IMR-90 (cell line): ENCODE measurements around the gene RAVER1.

Source experiments
- BHLHE40 ChIP-seq: fragments of 150-350 bp; IDR thresholded peaks from 2 replicates; pipeline ENCODE4 v1.6.1; 2016; ENCODE audit warnings: mild to moderate bottlenecking, low read depth, low read length
- CHD1 ChIP-seq: IDR thresholded peaks from 2 replicates; pipeline ENCODE4 v1.6.1; 2012; ENCODE audit warnings: low read depth, low read length, improper control_type of control experiment
- ELK1 ChIP-seq: fragments of 150-350 bp; IDR thresholded peaks from 2 replicates; pipeline ENCODE4 v1.6.1; 2016; ENCODE audit warnings: low read depth, mild to moderate bottlenecking, low read length, moderate library complexity, borderline replicate concordance
- FOS ChIP-seq: fragments of 150-350 bp; IDR thresholded peaks from 2 replicates; pipeline ENCODE4 v1.6.1; 2016; ENCODE audit warnings: low read depth, low read length
- MAZ ChIP-seq: IDR thresholded peaks from 2 replicates; pipeline ENCODE4 v1.6.1; 2012; ENCODE audit warnings: low read depth, mild to moderate bottlenecking, low read length, improper control_type of control experiment, moderate library complexity, borderline replicate concordance
- MXI1 ChIP-seq: IDR thresholded peaks from 2 replicates; pipeline ENCODE4 v1.6.1; 2012; ENCODE audit warnings: low read depth, mild to moderate bottlenecking, low read length, moderate library complexity, borderline replicate concordance
- NFE2L2 ChIP-seq: fragments of 150-350 bp; IDR thresholded peaks from 2 replicates; pipeline ENCODE4 v1.6.1; 2016; ENCODE audit warnings: low read depth, mild to moderate bottlenecking, low read length
- POLR2A ChIP-seq: IDR thresholded peaks from 2 replicates; pipeline ENCODE4 v1.6.1; 2012; ENCODE audit warnings: mild to moderate bottlenecking, low read depth, low read length
- RAD21 ChIP-seq: IDR thresholded peaks from 2 replicates; pipeline ENCODE4 v1.6.1; 2012; ENCODE audit warnings: low read length, improper control_type of control experiment
- RCOR1 ChIP-seq: IDR thresholded peaks from 2 replicates; pipeline ENCODE4 v1.6.1; 2012; ENCODE audit warnings: mild to moderate bottlenecking, low read length, improper control_type of control experiment; ENCODE audit not compliant: insufficient replicate concordance
- RFX5 ChIP-seq: IDR thresholded peaks from 2 replicates; pipeline ENCODE4 v1.8.0; 2012; ENCODE audit warnings: low read depth, mild to moderate bottlenecking, low read length, moderate library complexity
- SMC3 ChIP-seq: fragments of 150-350 bp; IDR thresholded peaks from 2 replicates; pipeline ENCODE4 v1.6.1; 2016; ENCODE audit warnings: low read depth, mild to moderate bottlenecking, antibody characterized with exemption, low read length, moderate library complexity
- TF ChIP-seq, protein P1 (sequence below): conservative IDR thresholded peaks from 2 replicates; pipeline ENCODE4 v1.5.1; 2012; ENCODE audit warnings: mild to moderate bottlenecking, low read depth, low read length, improper control_type of control experiment
- TF ChIP-seq, protein P2 (sequence below): fragments of 150-350 bp; IDR thresholded peaks from 2 replicates; pipeline ENCODE4 v1.6.1; 2017; ENCODE audit warnings: mild to moderate bottlenecking, antibody characterized with exemption, low read length, low read depth

GRCh38 chr19:10271543-10272086 lies 61.7 kb downstream of the RAVER1 start:
- TF ChIP-seq, protein P1, sequence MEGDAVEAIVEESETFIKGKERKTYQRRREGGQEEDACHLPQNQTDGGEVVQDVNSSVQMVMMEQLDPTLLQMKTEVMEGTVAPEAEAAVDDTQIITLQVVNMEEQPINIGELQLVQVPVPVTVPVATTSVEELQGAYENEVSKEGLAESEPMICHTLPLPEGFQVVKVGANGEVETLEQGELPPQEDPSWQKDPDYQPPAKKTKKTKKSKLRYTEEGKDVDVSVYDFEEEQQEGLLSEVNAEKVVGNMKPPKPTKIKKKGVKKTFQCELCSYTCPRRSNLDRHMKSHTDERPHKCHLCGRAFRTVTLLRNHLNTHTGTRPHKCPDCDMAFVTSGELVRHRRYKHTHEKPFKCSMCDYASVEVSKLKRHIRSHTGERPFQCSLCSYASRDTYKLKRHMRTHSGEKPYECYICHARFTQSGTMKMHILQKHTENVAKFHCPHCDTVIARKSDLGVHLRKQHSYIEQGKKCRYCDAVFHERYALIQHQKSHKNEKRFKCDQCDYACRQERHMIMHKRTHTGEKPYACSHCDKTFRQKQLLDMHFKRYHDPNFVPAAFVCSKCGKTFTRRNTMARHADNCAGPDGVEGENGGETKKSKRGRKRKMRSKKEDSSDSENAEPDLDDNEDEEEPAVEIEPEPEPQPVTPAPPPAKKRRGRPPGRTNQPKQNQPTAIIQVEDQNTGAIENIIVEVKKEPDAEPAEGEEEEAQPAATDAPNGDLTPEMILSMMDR = no peak
- no peak for TF ChIP-seq FOS
- TF ChIP-seq MXI1 = no peak
- TF ChIP-seq CHD1 = no peak
- no peak for TF ChIP-seq POLR2A
- TF ChIP-seq MAZ = no peak
- TF ChIP-seq, protein P2, sequence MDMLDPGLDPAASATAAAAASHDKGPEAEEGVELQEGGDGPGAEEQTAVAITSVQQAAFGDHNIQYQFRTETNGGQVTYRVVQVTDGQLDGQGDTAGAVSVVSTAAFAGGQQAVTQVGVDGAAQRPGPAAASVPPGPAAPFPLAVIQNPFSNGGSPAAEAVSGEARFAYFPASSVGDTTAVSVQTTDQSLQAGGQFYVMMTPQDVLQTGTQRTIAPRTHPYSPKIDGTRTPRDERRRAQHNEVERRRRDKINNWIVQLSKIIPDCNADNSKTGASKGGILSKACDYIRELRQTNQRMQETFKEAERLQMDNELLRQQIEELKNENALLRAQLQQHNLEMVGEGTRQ = no peak
- TF ChIP-seq RFX5 = no peak
- no peak for TF ChIP-seq SMC3
- TF ChIP-seq NFE2L2 = no peak
- no peak for TF ChIP-seq BHLHE40
- TF ChIP-seq RCOR1 = no peak
- TF ChIP-seq ELK1 = no peak
- no peak for TF ChIP-seq RAD21
